Panc1 (cell line): Measurements from ENCODE around the gene DPYSL3. TPM values are rescaled to one million over a fixed set of nuclear protein-coding genes. Genes with fewer than 3 reads are reported as not detected.

Experiments
- ATAC-seq: fragments of 200-7000 bp; cut with Tn5 transposase; 2 replicates; pipeline ENCODE4 v1.9.1; 2020; ENCODE audit warnings: mild to moderate bottlenecking, moderate library complexity
- BruUV-seq: library from RNA; stranded (reverse); fragments of 400-500 nt; replicated peaks from 2 replicates; lab custom pipeline; 2021; lab: Mats Ljungman, UMichigan
- CTCF ChIA-PET: fragments of 300-600 bp; sonication (Branson Sonifier 250); formaldehyde crosslinking; loops from one replicate; lab custom pipeline; 2022; ENCODE audit warnings: antibody characterized with exemption; lab: Charles Lee
- POLR2A ChIA-PET: fragments of 300-600 bp; sonication (Branson Sonifier 250); formaldehyde crosslinking; loops from one replicate; lab custom pipeline; 2022; ENCODE audit warnings: antibody characterized with exemption; lab: Charles Lee
- DNase-seq: peaks from one replicate; pipeline ENCODE4 v3.0.0-alpha.2; 2010; ENCODE audit warnings: low read depth, low spot score
- H3K27ac ChIP-seq: 2 replicates; pipeline ENCODE4 v1.5.1; 2011; ENCODE audit warnings: mild to moderate bottlenecking, low read length, inconsistent platforms
- H3K27me3 ChIP-seq: fragments of 200-500 bp; sonication (Bioruptor generic); 2 replicates; pipeline ENCODE4 v1.6.0; 2014; ENCODE audit warnings: low read length, inconsistent platforms; ENCODE audit not compliant: control insufficient read depth, insufficient read depth
- H3K36me3 ChIP-seq: fragments of 200-500 bp; sonication (Bioruptor generic); 2 replicates; pipeline ENCODE4 v1.5.1; 2014; ENCODE audit warnings: inconsistent platforms, mild to moderate bottlenecking, low read length, moderate library complexity; ENCODE audit not compliant: control insufficient read depth, insufficient read depth
- H3K4me1 ChIP-seq: 2 replicates; pipeline ENCODE4 v1.5.1; 2011; ENCODE audit warnings: inconsistent platforms, mild to moderate bottlenecking, low read length, moderate library complexity; ENCODE audit not compliant: control insufficient read depth, insufficient read depth
- H3K4me3 ChIP-seq, 2 experiments: 2 replicates each; pipeline ENCODE4 v1.5.1; 2011 to 2012; ENCODE audit warnings: low read depth in 2 of 2, low read length in 2 of 2, mild to moderate bottlenecking in 2 of 2, inconsistent platforms in 1 of 2, moderate library complexity in 1 of 2
- H3K9me3 ChIP-seq: fragments of 200-500 bp; sonication (Bioruptor generic); 2 replicates; pipeline ENCODE4 v1.5.1; 2014; ENCODE audit warnings: low read depth, mild to moderate bottlenecking, inconsistent platforms, low read length, moderate library complexity; ENCODE audit not compliant: control insufficient read depth, insufficient read depth
- POLR2AphosphoS5 ChIP-seq: IDR thresholded peaks from 2 replicates; pipeline ENCODE4 v1.6.1; 2012; ENCODE audit warnings: mild to moderate bottlenecking, low read depth, low read length, moderate library complexity
- SIN3A ChIP-seq: IDR thresholded peaks from 2 replicates; pipeline ENCODE4 v1.6.1; 2012; ENCODE audit warnings: low read depth, mild to moderate bottlenecking, low read length, moderate library complexity, borderline replicate concordance; ENCODE audit not compliant: insufficient read depth
- TCF7L2 ChIP-seq: IDR thresholded peaks from 2 replicates; pipeline ENCODE4 v1.6.1; 2011; ENCODE audit warnings: mild to moderate bottlenecking, low read depth, low read length, inconsistent platforms
- in situ Hi-C: cut with HindIII; loops from 2 replicates; pipeline ENCODE4 v1.10.0; 2016; ENCODE audit warnings: low sequenced_read_pairs, low pct_unique_long_range_greater_than_20kb
- intact Hi-C: fragments of 100-400 bp; cut with micrococcal nuclease; formaldehyde crosslinking; loops from one replicate; pipeline ENCODE4 v1.10.0; 2022; ENCODE audit not compliant: unreplicated experiment
- total RNA-seq: library from RNA; stranded (reverse); gene quantifications from one replicate; pipeline ENCODE4 v1.2.1, GENCODE V29; 2021; ENCODE audit not compliant: unreplicated experiment
- TF ChIP-seq, protein P1 (sequence below), 2 experiments: IDR thresholded peaks; 2 replicates each; pipeline ENCODE4 v1.6.1; 2011 to 2012; ENCODE audit warnings: low read depth in 2 of 2, control low read depth in 1 of 2, low read length in 1 of 2, mild to moderate bottlenecking in 1 of 2, moderate library complexity in 1 of 2; ENCODE audit not compliant: insufficient read depth in 1 of 2
- TF ChIP-seq, protein P2 (sequence below): fragments of 450-650 bp; IDR thresholded peaks from 2 replicates; pipeline ENCODE4 v1.5.1; 2017; ENCODE audit warnings: mild to moderate bottlenecking

The DPYSL3 gene
- total RNA-seq, 1 experiment from 2014 or later = 1.1 TPM

DNA sequence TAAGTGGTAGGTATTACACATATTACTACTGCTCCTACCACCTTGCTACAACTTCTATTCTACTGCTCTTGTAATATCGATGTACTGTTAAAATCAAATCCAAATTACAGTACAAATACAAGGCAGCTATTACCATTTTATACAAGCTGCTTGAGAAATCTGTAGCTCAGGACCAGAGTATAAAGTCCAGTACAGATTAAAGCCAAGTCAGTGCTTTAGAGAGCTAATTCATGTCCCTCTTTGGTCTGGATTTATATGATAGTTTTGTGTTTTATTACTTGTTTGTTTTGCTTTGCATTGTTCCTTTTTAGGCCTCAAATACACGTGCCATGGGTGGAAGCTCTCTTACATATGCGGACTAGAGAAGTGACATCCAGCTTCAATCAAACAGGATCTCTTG lies 75.8 kb downstream of the DPYSL3 start:
- ChIA-PET POLR2A (no interaction called here), CTCF (interaction anchor here (0.6 kb wide), 1 partner anchor 194 kb away, joined by 11 read pairs; no protein-coding TSS in a partner anchor)
- no peak overlapping the region for H3K27ac ChIP-seq
- H3K9me3 ChIP-seq = no peaks in the 10 kb centered on the region
- DNase-seq (no peak), ATAC-seq (no peak)
- intact Hi-C loops (no loop called here), in situ Hi-C loops (no loop called here)
- H3K27me3 ChIP-seq = peaks cover 2% of the 10 kb centered on the region; the same call in 1 of the 2 replicates
- TF ChIP-seq, protein P1, sequence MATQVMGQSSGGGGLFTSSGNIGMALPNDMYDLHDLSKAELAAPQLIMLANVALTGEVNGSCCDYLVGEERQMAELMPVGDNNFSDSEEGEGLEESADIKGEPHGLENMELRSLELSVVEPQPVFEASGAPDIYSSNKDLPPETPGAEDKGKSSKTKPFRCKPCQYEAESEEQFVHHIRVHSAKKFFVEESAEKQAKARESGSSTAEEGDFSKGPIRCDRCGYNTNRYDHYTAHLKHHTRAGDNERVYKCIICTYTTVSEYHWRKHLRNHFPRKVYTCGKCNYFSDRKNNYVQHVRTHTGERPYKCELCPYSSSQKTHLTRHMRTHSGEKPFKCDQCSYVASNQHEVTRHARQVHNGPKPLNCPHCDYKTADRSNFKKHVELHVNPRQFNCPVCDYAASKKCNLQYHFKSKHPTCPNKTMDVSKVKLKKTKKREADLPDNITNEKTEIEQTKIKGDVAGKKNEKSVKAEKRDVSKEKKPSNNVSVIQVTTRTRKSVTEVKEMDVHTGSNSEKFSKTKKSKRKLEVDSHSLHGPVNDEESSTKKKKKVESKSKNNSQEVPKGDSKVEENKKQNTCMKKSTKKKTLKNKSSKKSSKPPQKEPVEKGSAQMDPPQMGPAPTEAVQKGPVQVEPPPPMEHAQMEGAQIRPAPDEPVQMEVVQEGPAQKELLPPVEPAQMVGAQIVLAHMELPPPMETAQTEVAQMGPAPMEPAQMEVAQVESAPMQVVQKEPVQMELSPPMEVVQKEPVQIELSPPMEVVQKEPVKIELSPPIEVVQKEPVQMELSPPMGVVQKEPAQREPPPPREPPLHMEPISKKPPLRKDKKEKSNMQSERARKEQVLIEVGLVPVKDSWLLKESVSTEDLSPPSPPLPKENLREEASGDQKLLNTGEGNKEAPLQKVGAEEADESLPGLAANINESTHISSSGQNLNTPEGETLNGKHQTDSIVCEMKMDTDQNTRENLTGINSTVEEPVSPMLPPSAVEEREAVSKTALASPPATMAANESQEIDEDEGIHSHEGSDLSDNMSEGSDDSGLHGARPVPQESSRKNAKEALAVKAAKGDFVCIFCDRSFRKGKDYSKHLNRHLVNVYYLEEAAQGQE (IDR thresholded peaks at IDR 0.05; ENCODE audit: insufficient read depth in 1 of 2, low read depth in 2 of 2, low read length in 1 of 2) = no peak
- TF ChIP-seq, protein P2, sequence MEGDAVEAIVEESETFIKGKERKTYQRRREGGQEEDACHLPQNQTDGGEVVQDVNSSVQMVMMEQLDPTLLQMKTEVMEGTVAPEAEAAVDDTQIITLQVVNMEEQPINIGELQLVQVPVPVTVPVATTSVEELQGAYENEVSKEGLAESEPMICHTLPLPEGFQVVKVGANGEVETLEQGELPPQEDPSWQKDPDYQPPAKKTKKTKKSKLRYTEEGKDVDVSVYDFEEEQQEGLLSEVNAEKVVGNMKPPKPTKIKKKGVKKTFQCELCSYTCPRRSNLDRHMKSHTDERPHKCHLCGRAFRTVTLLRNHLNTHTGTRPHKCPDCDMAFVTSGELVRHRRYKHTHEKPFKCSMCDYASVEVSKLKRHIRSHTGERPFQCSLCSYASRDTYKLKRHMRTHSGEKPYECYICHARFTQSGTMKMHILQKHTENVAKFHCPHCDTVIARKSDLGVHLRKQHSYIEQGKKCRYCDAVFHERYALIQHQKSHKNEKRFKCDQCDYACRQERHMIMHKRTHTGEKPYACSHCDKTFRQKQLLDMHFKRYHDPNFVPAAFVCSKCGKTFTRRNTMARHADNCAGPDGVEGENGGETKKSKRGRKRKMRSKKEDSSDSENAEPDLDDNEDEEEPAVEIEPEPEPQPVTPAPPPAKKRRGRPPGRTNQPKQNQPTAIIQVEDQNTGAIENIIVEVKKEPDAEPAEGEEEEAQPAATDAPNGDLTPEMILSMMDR = no peak
- TF ChIP-seq POLR2AphosphoS5 (no peak), TCF7L2 (no peak), SIN3A (no peak)
- H3K4me3 ChIP-seq = no peak overlapping the region
- no peaks in the 10 kb centered on the region for H3K36me3 ChIP-seq
- H3K4me1 ChIP-seq = no peaks in the 10 kb centered on the region
- BruUV-seq = no TSS peak

DNA sequence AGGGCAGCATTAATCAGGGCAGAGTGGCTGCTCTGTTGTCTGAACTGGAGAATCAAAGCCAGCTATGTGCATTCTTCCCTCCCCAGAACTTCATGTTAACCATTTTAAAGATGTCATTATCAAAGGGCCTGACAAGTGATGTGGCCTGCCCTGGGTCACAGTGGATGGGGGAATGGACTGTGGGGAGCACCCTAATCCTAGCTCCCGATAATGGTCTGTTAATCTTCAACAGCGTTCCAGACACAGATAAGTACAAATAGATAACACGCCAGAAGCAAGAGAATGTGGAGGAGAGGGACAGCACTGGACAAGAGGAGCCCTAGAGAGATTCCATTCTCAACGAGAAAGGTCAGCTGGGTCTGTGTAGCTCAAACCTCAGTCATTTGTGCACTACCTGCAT lies 77.5 kb downstream of the DPYSL3 start:
- no peaks in the 10 kb centered on the region for H3K27me3 ChIP-seq
- ATAC-seq (no peak), DNase-seq (no peak)
- ChIA-PET CTCF (no interaction called here), POLR2A (no interaction called here)
- intact Hi-C loops = no loop called here
- H3K4me3 ChIP-seq = no peak overlapping the region
- no peaks in the 10 kb centered on the region for H3K36me3 ChIP-seq
- BruUV-seq = no TSS peak
- no peak for TF ChIP-seq SIN3A
- TF ChIP-seq POLR2AphosphoS5 = no peak
- TF ChIP-seq, protein P1 (IDR thresholded peaks at IDR 0.05; ENCODE audit: insufficient read depth in 1 of 2, low read depth in 2 of 2, low read length in 1 of 2) = no peak
- no peak for TF ChIP-seq TCF7L2
- TF ChIP-seq, protein P2 = no peak
- H3K27ac ChIP-seq = no peak overlapping the region
- no peaks in the 10 kb centered on the region for H3K9me3 ChIP-seq
- H3K4me1 ChIP-seq = no peaks in the 10 kb centered on the region
- in situ Hi-C loops = no loop called here
